Measurements from ENCODE around the gene C2CD3. TPM values are rescaled to one million over a fixed set of nuclear protein-coding genes. Genes with fewer than 3 reads are reported as not detected.
A peak's percentile ranks its signal among the peaks of the same experiment; 100 is the strongest.

Gene C2CD3
- total and polyA plus RNA-seq, 4 donors, result 3.1 to 14.5 (median 6.7) TPM

GRCh38 chr11:73982990-73983740 is 187.6 kb downstream of the C2CD3 start:
- Histone ChIP-seq H3K4me1 (ENCODE audit: control insufficient read depth in 4 of 4, insufficient read depth in 4 of 4, low read length in 3 of 4) (peaks cover 3 to 8% (median 5%) of the 10 kb centered on the region in 4 donors), H3K9me3 (ENCODE audit: control insufficient read depth in 4 of 4, low read length in 3 of 4) (no peaks in the 10 kb centered on the region), H3K36me3 (ENCODE audit: control insufficient read depth in 4 of 4, insufficient read depth in 3 of 4, low read depth in 1 of 4, low read length in 3 of 4) (no peaks in the 10 kb centered on the region), H3K27me3 (ENCODE audit: control insufficient read depth in 4 of 4, insufficient read depth in 4 of 4, low read length in 3 of 4) (no peaks in the 10 kb centered on the region), H3K27ac (ENCODE audit: low read depth in 1 of 2, low read length in 2 of 2) (peak overlapping the region; percentile 84 to 92), H3K9ac (ENCODE audit: low read depth in 1 of 2, low read length in 2 of 2) (peak overlapping the region in 1 of 2 donors; percentile 72), H3K4me3 (ENCODE audit: low read depth in 1 of 3, low read length in 3 of 3) (peak overlapping the region; percentile 35 to 82 (median 80))
- WGBS, result 5% methylated on average over 56 of the region's 56 CpGs
- peak; percentile 94 for DNase-seq (ENCODE audit: low spot score)
- TF ChIP-seq MAX (IDR thresholded peaks at IDR 0.05), result peak; percentile 31
- TF ChIP-seq FOXA1 (IDR thresholded peaks at IDR 0.05), result no peak
- TF ChIP-seq JUND (IDR thresholded peaks at IDR 0.05), result no peak
- TF ChIP-seq SP1 (IDR thresholded peaks at IDR 0.05), result peak; percentile 63
- TF ChIP-seq YY1 (IDR thresholded peaks at IDR 0.05), result peak; percentile 31
- TF ChIP-seq RXRA (IDR thresholded peaks at IDR 0.05), result peak in 1 of 2 donors; percentile 26

GRCh38 chr11:73982595-73982989 is 188.2 kb downstream of the C2CD3 start, which contains the start of gene UCP2:
TSS of gene UCP2 (minus strand) at chr11:73982843. CDS start at chr11:73978378, 4,465 bp downstream.
- H3K9me3 ChIP-seq (ENCODE audit: control insufficient read depth in 4 of 4, low read length in 3 of 4), result no peaks in the 10 kb centered on the region
- TF ChIP-seq HNF4A (conservative IDR thresholded peaks at IDR 0.05), result no peak
- no peak for TF ChIP-seq CTCF (IDR thresholded peaks at IDR 0.05; ENCODE audit: low read depth, low read length, missing input control)
- no peak for TF ChIP-seq FOXA2 (IDR thresholded peaks at IDR 0.05)
- TF ChIP-seq ZBTB33 (IDR thresholded peaks at IDR 0.05), result no peak
- no peak for TF ChIP-seq FOXA1 (IDR thresholded peaks at IDR 0.05)
- TF ChIP-seq REST (IDR thresholded peaks at IDR 0.05), result no peak
- TF ChIP-seq ATF3 (IDR thresholded peaks at IDR 0.05), result no peak
- no peak for TF ChIP-seq YY1 (IDR thresholded peaks at IDR 0.05)
- TF ChIP-seq RXRA (IDR thresholded peaks at IDR 0.05), result no peak
- TF ChIP-seq NR2F2 (IDR thresholded peaks at IDR 0.05), result no peak
- 10% methylated on average over 43 of the region's 43 CpGs for WGBS
- peaks cover 3 to 8% (median 5%) of the 10 kb centered on the region in 4 donors for H3K4me1 ChIP-seq (ENCODE audit: control insufficient read depth in 4 of 4, insufficient read depth in 4 of 4, low read length in 3 of 4)
- H3K27me3 ChIP-seq (ENCODE audit: control insufficient read depth in 4 of 4, insufficient read depth in 4 of 4, low read length in 3 of 4), result no peaks in the 10 kb centered on the region
- peak; percentile 94 for DNase-seq (ENCODE audit: low spot score)
- H3K4me3 ChIP-seq (ENCODE audit: low read depth in 1 of 3, low read length in 3 of 3), result peak within 1 kb of the TSS; percentile 35 to 82 (median 80)
- peak within 1 kb of the TSS in 1 of 2 donors; percentile 72 for H3K9ac ChIP-seq (ENCODE audit: low read depth in 1 of 2, low read length in 2 of 2)
- peak within 1 kb of the TSS; percentile 84 to 92 for H3K27ac ChIP-seq (ENCODE audit: low read depth in 1 of 2, low read length in 2 of 2)
- H3K36me3 ChIP-seq (ENCODE audit: control insufficient read depth in 4 of 4, insufficient read depth in 3 of 4, low read depth in 1 of 4, low read length in 3 of 4), result peaks cover 0 to under 1% (median 0%) of the 10 kb centered on the region in 4 donors

Measured in liver (tissue), 9 donors.